GM19023 (cell line): ENCODE data around the gene ZNF775.

Experiments used
- ATAC-seq: cut with Tn5 transposase; IDR thresholded peaks from one replicate; pipeline ENCODE4 v1.9.1; 2021; ENCODE audit warnings: mild to moderate bottlenecking, moderate library complexity; ENCODE audit not compliant: unreplicated experiment

ZNF775 gene

DNA sequence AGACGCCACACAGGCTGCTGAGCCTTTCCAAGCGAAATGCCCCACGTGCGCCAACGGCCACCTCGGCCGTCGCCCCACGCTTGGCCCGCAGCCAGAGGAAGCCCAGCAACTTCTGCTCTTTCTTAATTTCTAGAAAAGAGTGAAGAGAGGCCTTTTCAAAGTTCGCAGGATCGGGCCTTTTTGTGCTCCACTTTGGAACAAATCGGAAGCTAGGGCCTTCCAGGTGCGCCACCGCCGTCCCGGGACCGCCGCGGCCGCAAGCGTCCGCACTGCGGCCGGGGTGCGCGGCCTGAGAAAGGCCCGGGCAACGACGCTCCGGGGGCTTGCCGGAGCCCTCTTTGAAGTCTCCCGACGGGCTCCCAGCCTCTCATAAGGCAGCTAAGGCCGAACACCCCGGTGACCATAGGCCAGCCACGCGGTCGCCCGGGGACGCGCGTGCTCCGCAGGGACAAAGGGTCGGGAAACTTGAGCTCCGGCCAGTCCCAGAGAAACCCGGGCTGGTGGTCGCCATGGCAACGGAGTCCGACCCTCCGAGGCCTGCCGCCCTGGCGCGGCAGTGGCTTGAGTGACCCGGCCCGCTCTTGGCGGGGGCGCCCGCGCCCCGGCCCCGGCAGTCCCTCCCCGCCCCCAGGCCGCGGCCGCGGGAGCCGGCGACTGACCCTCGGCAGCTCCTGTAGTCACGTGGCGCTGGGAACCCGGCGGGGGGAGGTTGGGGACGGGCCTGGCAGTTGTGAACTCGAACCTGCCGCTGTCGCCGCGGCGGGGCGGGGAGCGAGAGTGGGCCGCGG, 10.8 kb upstream of the ZNF775 start, which contains the start of gene REPIN1:
TSS of gene REPIN1 (plus strand) at position 727 of the 788 bp plus-strand sequence. CDS start 890 bp downstream, outside the sequence.
- ATAC-seq: peak; percentile 63

DNA sequence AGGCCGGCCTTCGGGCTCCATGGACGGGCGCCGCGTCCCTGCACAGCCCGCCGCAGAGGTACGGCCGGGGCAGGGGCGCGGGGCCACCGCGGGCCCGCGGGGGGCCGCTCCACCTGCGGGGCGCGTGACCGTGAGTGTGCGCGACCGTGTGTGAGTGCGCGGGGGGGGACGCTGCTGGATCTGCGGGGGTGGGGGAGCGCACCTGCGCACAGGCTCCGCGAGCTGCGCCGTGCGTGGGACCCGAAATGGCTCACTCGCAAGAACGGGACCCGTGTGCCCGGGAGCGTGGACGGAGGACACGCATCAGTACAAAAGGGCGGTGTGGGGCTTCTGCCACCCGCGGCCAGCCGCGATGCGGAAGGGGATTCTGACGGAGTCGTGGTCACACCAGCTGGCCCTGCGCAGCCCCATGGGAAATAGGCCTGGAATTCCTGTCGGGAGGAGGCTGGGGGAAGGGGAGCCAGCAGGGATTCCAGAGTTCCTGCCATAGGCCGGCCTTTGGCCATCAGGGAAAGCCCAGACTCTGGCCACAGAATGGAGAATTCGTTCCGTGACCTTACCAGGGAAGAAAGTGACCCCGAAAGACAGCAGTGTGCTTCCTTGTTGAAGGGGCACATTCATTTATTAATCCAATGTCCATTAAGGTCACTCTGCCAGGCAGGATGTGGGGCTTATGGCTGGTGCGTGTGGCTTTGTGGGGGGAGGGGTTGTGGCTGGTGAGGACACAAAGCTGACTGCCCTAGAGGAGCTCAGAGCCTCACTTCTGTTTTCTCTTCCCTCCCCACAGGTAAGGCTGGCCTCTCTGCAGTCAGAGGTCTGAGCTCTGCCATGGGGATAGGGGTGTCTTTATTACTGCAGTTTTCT, 10.0 kb upstream of the ZNF775 start:
- peak; percentile 37 for ATAC-seq

DNA sequence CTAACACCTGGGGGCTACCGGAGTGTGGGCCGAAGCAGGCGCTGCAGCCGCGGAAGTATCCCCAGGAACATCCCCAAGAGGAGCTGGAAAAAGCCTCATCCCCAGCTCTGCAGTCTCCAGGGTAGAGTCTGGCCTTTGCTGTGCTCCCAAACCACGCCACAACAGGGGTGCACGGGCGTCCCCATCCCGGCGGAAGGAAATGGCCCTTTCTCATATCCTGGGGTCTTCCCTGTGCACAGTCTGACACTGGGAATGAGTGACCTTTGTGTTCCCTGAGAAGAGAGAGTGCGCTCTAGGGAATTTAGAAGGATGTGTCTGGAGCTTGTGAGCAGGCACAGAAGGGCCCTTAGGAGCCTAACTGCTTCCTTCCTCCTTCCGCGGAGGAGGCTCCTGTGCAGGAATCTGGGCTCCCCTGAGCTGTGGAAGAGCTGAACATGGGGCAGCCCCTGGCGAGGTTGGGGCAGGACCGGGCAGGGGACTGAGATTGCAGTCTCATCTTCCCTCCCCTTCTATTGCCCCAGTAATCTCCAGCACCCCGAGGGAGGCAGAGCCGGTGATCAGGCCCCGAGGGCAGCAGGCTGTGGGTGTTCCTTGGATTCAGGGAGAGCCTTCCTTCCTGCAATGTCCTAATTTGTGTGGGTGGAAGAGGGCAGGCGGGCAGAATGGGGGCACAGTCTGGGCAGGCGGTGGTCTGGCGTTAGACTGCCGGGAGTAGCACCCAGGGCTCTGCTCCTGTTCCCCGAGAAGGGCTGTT, 9.2 kb upstream of the ZNF775 start:
- ATAC-seq: no peak

DNA sequence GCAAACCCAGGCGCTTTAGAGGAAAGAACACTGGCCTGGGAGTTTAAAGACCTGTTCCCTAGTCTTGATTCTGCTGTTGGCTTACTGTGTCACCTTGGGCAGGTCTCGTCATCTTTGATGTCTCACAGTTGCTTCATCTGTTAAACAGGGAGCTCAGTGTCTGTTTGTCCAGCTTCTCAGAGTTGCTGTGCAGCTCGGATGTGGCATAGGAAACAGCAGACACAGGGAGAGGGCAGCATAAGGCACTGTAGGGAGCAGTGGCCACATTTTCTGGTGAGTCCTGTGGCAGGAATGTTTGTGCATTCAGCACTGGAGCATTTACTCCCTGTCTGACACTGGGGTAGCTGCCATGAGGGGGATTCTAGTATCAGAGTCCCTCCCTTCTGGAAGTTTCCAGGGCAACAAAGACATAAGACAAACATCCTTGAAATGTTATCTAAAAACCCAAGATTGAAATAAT, 8.5 kb upstream of the ZNF775 start:
- ATAC-seq: no peak

DNA sequence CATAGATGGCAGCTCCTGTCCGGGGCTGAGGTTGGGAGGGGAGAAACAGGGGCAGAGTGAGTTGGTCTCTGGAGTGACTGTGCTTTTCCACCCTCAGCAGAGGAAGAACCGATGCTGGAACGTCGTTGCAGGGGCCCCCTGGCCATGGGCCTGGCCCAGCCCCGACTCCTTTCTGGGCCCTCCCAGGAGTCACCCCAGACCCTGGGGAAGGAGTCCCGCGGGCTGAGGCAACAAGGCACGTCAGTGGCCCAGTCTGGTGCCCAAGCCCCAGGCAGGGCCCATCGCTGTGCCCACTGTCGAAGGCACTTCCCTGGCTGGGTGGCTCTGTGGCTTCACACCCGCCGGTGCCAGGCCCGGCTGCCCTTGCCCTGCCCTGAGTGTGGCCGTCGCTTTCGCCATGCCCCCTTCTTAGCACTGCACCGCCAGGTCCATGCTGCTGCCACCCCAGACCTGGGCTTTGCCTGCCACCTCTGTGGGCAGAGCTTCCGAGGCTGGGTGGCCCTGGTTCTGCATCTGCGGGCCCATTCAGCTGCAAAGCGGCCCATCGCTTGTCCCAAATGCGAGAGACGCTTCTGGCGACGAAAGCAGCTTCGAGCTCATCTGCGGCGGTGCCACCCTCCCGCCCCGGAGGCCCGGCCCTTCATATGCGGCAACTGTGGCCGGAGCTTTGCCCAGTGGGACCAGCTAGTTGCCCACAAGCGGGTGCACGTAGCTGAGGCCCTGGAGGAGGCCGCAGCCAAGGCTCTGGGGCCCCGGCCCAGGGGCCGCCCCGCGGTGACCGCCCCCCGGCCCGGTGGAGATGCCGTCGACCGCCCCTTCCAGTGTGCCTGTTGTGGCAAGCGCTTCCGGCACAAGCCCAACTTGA, 7.8 kb upstream of the ZNF775 start:
- no peak for ATAC-seq

DNA sequence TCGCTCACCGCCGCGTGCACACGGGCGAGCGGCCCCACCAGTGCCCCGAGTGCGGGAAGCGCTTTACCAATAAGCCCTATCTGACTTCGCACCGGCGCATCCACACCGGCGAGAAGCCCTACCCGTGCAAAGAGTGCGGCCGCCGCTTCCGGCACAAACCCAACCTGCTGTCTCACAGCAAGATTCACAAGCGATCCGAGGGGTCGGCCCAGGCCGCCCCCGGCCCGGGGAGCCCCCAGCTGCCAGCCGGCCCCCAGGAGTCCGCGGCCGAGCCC, 7.2 kb upstream of the ZNF775 start:
- no peak for ATAC-seq

DNA sequence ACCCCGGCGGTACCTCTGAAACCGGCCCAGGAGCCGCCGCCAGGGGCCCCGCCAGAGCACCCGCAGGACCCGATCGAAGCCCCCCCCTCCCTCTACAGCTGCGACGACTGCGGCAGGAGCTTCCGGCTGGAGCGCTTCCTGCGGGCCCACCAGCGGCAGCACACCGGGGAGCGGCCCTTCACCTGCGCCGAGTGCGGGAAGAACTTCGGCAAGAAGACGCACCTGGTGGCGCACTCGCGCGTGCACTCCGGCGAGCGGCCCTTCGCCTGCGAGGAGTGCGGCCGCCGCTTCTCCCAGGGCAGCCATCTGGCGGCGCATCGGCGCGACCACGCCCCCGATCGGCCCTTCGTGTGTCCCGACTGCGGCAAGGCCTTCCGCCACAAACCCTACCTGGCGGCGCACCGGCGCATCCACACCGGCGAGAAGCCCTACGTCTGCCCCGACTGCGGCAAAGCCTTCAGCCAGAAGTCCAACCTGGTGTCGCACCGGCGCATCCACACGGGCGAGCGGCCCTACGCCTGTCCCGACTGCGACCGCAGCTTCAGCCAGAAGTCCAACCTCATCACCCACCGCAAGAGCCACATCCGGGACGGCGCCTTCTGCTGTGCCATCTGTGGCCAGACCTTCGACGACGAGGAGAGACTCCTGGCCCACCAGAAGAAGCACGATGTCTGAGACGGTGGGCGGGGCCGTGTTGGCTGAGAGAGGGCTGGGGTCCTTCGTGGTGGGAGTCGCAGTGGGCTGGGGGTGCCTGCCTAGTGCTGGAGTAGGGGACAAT, 6.7 kb upstream of the ZNF775 start:
- no peak for ATAC-seq

DNA sequence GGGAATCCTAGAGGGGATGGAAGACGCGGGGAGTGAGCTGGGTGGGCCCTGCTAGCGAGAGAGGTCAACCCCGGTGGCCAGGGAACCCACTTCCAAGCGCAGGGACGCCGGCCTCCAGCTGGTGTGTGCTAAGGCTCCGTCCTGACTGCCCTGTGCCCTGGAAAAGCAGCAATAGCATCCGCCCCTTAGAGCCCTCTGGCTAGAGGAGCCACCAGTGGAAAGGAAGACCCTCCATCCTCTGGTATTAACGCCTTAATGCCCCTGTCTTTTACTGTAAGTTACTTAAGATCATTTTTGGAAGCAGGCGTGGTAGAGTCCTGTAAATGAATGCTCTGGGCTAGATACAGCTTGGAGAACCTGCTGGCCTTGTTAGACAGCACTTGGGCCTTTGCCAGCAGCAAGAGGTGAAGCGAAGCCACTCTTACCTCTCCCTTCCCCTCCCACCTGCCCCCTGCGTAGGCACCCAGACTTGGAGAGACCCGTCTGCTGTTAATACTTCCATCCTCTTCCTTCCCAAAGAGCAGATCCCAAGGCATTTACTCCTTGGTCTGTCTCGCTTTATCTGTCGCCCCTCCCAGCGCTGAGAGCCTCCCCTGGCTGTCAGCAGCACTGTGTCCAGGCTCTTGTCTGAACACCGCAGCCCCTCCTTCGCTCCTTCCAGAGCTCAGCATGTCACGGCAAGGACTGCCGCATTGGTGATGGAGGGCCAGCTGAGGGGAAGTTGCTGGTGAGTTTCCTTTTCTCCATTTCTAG, 5.9 kb upstream of the ZNF775 start:
- no peak for ATAC-seq

DNA sequence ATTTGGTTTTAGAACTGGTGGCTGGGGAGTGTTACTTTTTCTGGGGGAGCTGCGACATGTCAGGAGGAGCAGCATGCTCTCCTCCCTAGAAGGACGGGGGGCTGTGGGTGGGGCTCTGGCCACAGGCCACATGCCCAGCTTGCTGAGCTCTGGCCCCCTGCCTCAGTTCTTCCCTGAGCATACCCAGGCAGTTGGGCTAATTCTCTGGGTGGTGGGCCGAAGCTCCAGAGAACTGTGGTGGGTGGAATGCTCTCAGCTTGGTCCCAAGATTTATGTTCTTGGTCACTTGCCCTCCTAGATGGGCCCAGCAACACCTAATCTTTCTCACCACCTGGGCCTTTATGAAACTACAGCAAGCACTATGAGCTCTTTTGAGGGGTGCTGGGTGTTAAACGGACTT, 5.1 kb upstream of the ZNF775 start:
- no peak for ATAC-seq

DNA sequence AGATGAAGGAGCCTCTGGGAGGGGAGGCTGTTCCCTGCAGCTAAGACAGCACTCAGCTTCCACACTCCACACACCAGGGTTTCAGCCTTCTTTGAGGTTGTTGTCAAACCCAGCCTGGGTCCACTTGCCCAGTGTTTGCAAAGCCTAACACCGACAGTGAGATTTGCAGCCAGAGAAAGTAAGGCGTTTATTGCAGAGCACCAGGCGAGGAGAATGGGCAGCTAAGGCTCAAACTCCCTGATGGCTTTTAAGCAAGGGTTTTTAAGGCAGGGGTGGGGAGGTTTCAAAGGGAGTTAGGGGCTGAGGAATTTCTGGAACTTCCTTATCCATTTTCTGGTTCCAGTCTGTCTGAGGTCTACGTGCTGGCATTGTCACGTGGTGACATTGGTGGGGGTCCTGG, 4.7 kb upstream of the ZNF775 start:
- no peak for ATAC-seq

DNA sequence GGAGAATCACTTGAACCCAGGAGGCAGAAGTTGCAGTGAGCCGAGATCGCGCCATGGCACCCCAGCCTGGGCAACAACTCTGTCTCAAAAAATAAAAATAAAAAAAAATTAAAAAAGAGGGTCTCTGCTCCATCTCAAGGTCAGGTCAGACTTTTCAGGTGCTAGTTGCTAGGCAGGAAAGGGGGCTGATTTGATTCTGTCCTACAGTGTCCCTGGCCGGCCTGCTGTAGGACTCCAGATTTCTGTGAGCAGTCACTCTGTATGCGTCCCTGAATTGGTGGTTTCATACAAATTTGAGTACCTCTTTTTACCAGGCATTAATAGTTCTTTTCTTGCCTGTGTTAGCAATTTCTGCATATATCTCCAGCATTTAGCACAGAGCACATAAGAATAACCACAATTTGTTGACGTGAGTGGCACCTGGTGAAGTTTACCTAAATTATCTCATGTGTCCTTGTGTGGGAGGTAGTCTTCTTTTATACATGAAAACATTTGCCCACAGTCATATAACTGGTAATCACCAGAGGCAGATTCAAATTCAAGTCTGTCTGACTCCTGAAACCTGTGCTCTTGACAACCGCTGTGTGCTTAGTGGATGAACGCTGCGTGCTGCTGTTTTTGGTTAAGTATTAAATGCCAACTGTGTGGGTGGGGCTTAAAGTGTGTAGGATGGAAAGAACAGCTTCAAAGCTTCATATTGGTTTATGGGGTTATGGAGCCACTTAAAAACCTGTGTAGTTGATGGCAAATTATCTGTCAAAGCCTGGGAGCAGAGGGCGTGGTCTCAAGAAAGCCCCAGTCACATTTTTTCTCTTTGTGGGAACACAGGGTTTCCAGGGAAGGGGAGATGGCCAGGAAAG, 3.2 kb upstream of the ZNF775 start:
- ATAC-seq: peak; percentile 22

DNA sequence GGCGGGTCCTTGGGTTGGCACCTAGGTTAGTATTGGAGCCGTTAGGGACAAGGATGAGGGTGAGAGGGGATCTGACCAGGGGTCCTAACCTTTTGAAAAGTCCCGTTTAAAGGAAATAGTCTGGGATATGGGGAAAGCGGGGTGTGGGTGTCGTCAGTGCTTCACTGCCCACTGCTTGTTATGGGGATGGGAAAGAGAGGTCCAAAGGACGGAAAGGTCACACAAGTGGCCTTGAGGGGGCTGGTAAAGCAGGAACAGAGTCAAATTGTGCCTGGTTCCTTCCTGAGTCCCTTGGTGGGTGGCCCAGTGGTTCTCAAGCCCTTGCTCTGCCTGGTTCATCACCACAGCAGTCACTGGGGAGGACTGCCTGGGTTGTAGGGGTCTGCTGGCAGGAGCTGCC, 2.6 kb upstream of the ZNF775 start:
- ATAC-seq: no peak

DNA sequence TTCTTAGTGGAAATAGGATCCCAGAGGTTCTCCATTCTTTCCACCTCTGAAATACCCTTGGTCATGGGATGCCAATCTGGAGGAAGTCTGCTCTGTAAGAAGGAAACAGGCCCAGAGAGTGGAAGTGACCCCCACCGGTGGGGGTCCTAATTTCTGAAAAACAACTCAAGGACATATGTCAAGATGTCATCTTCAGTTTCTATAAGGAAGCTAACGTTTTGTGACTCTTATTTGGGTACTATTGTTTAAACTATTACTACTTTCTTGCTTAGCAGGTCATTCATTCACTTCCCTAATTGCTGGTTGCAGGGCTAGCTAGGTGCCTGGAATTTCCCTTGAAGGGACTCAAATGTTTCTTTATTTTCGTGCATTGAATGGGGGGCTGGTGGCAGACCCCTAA, 1.9 kb upstream of the ZNF775 start:
- ATAC-seq: no peak

DNA sequence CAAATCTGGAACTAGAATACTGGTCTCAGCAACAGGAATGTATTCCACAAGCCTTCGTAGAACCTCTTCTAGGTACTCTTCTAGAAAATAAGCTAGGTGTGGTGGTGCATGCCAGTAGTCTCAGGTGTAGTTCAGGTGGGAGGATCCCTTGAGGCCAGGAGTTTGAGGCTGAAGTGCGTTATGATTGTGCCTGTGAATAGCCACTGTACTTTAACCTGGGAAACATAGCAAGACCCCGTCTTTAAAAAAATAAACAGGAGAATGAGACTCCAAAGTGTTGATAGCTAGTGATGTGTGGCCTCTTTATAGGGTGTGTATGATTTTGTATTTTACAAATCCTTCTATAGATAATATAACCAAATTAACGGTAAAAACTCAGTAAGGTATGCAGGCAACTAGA, 1.5 kb upstream of the ZNF775 start:
- ATAC-seq: no peak

DNA sequence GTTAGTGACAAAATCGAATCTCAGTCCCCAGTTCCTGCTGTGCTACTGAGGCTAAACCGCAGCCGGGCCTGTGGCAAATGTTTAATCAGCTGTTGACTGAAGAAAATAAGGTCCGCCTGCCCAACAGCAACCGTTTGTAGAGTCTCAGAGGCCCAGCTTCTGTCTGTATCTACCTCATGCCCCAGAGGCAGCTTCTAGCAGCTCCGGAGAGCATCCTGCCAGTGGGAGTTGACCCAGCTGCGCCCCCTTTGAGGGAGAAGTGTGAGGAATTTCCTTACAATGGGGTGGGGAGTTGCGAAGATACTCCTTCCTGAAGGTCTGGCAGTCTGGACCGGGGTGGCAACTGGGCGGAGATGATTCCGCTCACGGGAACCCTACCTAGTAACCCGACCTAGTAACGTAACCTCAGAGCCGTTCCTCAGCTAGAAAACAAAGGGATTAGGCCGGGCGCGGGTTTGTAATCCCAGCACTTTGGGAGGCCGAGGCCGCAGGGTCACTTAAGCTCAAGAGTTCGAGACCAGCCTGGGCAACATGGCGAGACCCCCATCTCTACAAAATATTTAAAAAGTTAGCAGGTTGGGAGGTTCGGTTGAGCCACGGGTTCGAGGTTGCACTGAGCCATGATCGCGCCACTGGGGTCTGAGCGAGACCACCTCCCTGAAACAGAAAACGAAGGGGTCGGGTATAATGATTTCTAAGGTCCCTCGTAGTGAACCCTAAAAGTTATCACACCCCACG, 846 bp upstream of the ZNF775 start:
- no peak for ATAC-seq

DNA sequence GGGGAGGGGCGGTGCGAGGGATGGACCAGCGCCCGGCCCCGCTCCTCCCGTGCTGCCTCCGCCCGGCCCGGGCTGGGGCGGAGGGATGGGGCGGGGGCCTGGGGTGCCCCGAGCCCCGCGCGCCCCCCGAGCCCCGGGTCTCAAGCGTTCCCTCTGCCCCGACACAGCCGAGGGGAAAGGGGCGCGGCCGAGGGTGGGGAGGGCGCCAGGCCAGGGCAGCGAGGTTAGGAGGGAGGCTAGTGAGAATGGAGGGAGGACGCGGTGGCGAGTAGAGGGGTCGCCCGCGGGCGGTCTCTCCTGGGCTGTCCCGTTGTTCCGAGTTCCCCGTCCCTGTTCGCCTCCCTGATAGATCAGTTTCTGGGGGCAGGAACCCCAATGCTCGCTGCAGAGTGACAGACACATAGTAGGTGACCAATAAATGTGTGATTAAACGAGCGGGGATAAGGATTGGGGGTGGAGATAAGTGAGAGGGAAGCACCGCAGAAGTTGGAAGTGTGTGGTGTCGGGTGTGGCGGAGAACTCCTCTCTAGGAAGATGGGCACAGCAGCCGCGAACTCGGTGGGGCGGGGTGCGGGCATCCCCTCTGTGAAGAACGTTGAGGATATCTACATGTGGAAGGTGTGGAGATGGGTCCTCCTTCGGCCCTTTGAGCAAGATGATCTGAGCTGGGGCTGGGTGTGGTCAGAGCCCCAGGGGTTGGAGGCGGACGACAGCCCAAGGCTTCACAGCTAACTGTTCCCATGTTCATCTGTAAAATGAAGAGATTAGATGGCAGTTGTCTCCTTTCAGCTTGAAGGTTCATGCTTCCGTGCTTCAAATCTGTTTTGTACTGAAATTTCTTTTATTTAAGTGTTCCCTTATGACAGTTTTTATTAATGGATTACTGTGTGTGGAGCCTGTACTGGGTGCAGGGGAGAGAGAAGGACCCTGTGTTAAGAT, 580 bp downstream of the ZNF775 start:
- ATAC-seq: no peak
